HG02610 (cell line): ENCODE results near the gene RARB.

ENCODE experiments used
- ATAC-seq: cut with Tn5 transposase; IDR thresholded peaks from one replicate; pipeline ENCODE4 v1.9.1; 2021; ENCODE audit warnings: mild to moderate bottlenecking, moderate library complexity; ENCODE audit not compliant: unreplicated experiment

RARB gene

GRCh38 chr3:25573386-25574171 lies 145.5 kb downstream of the RARB start:
- ATAC-seq: no peak

GRCh38 chr3:25574172-25574765 lies 146.2 kb downstream of the RARB start:
- ATAC-seq: no peak

GRCh38 chr3:25575001-25575400 lies 146.9 kb downstream of the RARB start:
- ATAC-seq: no peak

GRCh38 chr3:25576146-25576545 lies 148.1 kb downstream of the RARB start:
- no peak for ATAC-seq

GRCh38 chr3:25576831-25577454 lies 148.9 kb downstream of the RARB start:
- no peak for ATAC-seq

- ATAC-seq: no peak
These were observed 150.0 kb downstream of the RARB start for GRCh38 chr3:25578059-25578458.

- no peak for ATAC-seq
These were observed 152.5 kb downstream of the RARB start for GRCh38 chr3:25580534-25580933.

- ATAC-seq: no peak
These were observed 153.3 kb downstream of the RARB start for GRCh38 chr3:25581335-25581734.

- ATAC-seq: no peak
These were observed 153.8 kb downstream of the RARB start for GRCh38 chr3:25581823-25582222.

- no peak for ATAC-seq
These were observed 154.2 kb downstream of the RARB start for GRCh38 chr3:25582242-25582641.

- no peak for ATAC-seq
These were observed 155.3 kb downstream of the RARB start for GRCh38 chr3:25583343-25583742.

GRCh38 chr3:25584011-25584789 lies 156.1 kb downstream of the RARB start:
- ATAC-seq: no peak

GRCh38 chr3:25585361-25586166 lies 157.5 kb downstream of the RARB start:
- no peak for ATAC-seq

GRCh38 chr3:25586167-25586505 lies 158.1 kb downstream of the RARB start:
- no peak for ATAC-seq

- no peak for ATAC-seq
These were observed 158.5 kb downstream of the RARB start for GRCh38 chr3:25586553-25586952.

- ATAC-seq: no peak
These were observed 159.0 kb downstream of the RARB start for GRCh38 chr3:25587094-25587493.

- no peak for ATAC-seq
These were observed 159.5 kb downstream of the RARB start for GRCh38 chr3:25587526-25587925.

- no peak for ATAC-seq
These were observed 159.9 kb downstream of the RARB start for GRCh38 chr3:25587975-25588374.

GRCh38 chr3:25588441-25589103 lies 160.5 kb downstream of the RARB start:
- ATAC-seq: no peak

- no peak for ATAC-seq
These were observed 161.2 kb downstream of the RARB start for GRCh38 chr3:25589104-25589782.
